HUES64 (cell line): ENCODE data around the gene CABLES2.

Experiments used
- H3K27ac ChIP-seq: 2 replicates; pipeline ENCODE4 v1.7.0; 2013; ENCODE audit warnings: low read depth, low read length, inconsistent platforms
- H3K27me3 ChIP-seq: 2 replicates; pipeline ENCODE4 v1.6.1; 2013; ENCODE audit warnings: mild to moderate bottlenecking, low read length; ENCODE audit not compliant: insufficient read depth
- H3K36me3 ChIP-seq: 2 replicates; pipeline ENCODE4 v1.6.1; 2013; ENCODE audit warnings: mild to moderate bottlenecking, low read length; ENCODE audit not compliant: insufficient read depth
- H3K4me1 ChIP-seq: 2 replicates; pipeline ENCODE4 v1.6.1; 2013; ENCODE audit warnings: mild to moderate bottlenecking, low read length, moderate library complexity; ENCODE audit not compliant: insufficient read depth
- H3K4me3 ChIP-seq: 2 replicates; pipeline ENCODE4 v1.5.1; 2013; ENCODE audit warnings: mild to moderate bottlenecking, low read length, moderate library complexity
- H3K9ac ChIP-seq: 2 replicates; pipeline ENCODE4 v1.6.1; 2013; ENCODE audit warnings: mild to moderate bottlenecking, low read depth, low read length
- H3K9me3 ChIP-seq: 2 replicates; pipeline ENCODE4 v1.6.1; 2013; ENCODE audit warnings: low read depth, low read length; ENCODE audit not compliant: insufficient read depth
- WGBS: fragments of 150-250, 120-280 bp; methylation state at CpG from one replicate; pipeline ENCODE4 v1.1.7; 2013; ENCODE audit warnings: missing lambda C conversion rate; 5-methylcytosine and 5-hydroxymethylcytosine counted together

CABLES2 gene

DNA sequence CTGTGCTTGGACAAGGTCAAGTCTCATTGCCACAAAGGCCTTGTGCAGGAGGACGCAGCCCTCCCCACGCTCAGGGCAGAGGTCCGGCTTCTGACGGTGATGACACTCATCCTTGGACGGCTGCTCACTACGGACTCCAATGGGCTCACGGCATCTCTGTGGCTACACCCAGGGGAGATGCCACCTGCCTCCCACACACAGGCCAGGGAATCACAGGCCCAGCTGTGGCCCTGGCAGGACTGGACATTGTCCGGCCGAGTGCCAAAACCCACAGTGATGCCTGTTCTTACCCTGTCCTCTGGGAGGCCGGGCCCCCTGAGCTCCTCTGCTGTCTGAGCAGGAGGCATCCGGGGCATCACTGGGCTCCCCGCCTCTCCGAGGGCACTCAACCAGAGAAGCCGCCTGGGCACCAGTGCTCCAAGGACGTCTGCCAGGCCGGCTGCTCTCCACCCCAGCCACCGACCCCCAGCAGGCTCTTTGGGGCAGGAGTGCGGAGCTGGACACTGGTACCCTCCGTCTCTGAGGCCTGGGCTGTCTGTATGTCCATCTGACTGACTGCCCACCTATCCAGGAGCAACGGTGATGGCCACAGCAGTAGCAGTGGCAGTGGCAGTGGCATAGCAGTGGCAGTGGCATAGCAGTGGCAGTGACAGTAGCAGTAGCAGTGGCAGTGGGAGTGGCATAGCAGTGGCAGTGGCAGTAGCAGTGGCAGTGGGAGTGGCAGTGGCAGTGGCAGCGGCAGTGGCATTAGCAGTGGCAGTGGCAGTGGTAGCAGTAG lies 18.4 kb upstream of the CABLES2 start:
- no peak overlapping the region for H3K4me3 ChIP-seq
- 96% methylated on average over 21 of the region's 21 CpGs for WGBS
- H3K36me3 ChIP-seq: no peaks in the 10 kb centered on the region
- no peaks in the 10 kb centered on the region for H3K9me3 ChIP-seq
- H3K4me1 ChIP-seq: peaks cover 5% of the 10 kb centered on the region
- H3K27me3 ChIP-seq: no peaks in the 10 kb centered on the region
- no peak overlapping the region for H3K27ac ChIP-seq
- H3K9ac ChIP-seq: no peak overlapping the region

GRCh38 chr20:62424249-62425107 lies 17.4 kb upstream of the CABLES2 start:
- Histone ChIP-seq H3K9me3 (no peaks in the 10 kb centered on the region), H3K27me3 (no peaks in the 10 kb centered on the region), H3K36me3 (no peaks in the 10 kb centered on the region), H3K27ac (no peak overlapping the region), H3K4me3 (no peak overlapping the region), H3K9ac (no peak overlapping the region), H3K4me1 (peaks cover 5% of the 10 kb centered on the region)
- WGBS: 84% methylated on average over 23 of the region's 23 CpGs

DNA sequence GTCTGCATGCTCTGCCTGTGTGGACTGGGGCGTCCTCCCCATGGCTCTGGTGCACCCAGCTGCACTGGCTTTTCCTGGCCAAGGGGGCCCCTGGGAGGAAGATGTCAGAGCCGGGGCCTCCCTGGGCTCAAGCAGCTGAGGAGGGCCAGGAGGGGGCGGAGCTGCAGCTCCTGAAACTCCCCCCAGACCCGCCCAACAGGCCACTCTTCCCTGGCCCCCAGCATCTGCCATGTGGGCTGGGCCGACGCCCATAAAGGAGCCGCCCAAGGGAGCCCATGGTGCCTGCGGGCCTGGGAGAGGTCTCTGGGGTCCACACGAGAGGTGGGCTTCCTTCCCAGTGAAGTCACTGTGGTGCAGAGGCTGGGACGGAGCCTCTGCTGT lies 16.2 kb upstream of the CABLES2 start:
- Histone ChIP-seq H3K9ac (no peak overlapping the region), H3K27ac (no peak overlapping the region), H3K27me3 (no peaks in the 10 kb centered on the region), H3K4me3 (no peak overlapping the region), H3K4me1 (peaks cover 5% of the 10 kb centered on the region), H3K36me3 (no peaks in the 10 kb centered on the region), H3K9me3 (no peaks in the 10 kb centered on the region)
- 81% methylated on average over 10 of the region's 10 CpGs for WGBS

- H3K4me3 ChIP-seq: no peak overlapping the region
- H3K9me3 ChIP-seq: no peaks in the 10 kb centered on the region
- peaks cover 5% of the 10 kb centered on the region for H3K4me1 ChIP-seq
- 95% methylated on average over 18 of the region's 20 CpGs for WGBS
- H3K27ac ChIP-seq: no peak overlapping the region
- H3K36me3 ChIP-seq: no peaks in the 10 kb centered on the region
- no peaks in the 10 kb centered on the region for H3K27me3 ChIP-seq
- H3K9ac ChIP-seq: no peak overlapping the region
Measured at GRCh38 chr20:62422636-62423325, 15.7 kb upstream of the CABLES2 start.

DNA sequence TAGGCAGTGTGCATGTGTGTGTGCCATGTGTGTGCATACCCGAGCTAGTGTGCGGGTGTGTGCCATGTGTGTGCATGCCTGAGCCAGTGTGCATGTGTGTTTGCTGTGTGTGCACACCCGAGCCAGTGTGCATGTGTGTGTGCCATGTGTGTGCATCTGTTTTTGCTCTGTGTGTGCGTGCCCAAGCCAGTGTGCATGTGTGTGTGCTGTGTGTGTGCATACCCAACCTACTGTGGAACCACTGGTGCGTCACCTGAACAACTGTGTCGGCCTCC lies 14.6 kb upstream of the CABLES2 start:
- 97% methylated on average over 6 of the region's 6 CpGs for WGBS
- Histone ChIP-seq H3K9me3 (no peaks in the 10 kb centered on the region), H3K4me1 (no peaks in the 10 kb centered on the region)

GRCh38 chr20:62420846-62421715 lies 14.0 kb upstream of the CABLES2 start:
- 87% methylated on average over 24 of the region's 24 CpGs for WGBS
- H3K9ac ChIP-seq: no peak overlapping the region
- no peaks in the 10 kb centered on the region for H3K27me3 ChIP-seq
- H3K4me3 ChIP-seq: no peak overlapping the region
- no peak overlapping the region for H3K27ac ChIP-seq
- no peaks in the 10 kb centered on the region for H3K9me3 ChIP-seq
- no peaks in the 10 kb centered on the region for H3K36me3 ChIP-seq
- no peaks in the 10 kb centered on the region for H3K4me1 ChIP-seq

More for the DNA sequence above, 14.6 kb upstream of the CABLES2 start:
- Histone ChIP-seq H3K36me3 (no peaks in the 10 kb centered on the region), H3K9ac (no peak overlapping the region), H3K4me3 (no peak overlapping the region), H3K27ac (no peak overlapping the region), H3K27me3 (no peaks in the 10 kb centered on the region)

DNA sequence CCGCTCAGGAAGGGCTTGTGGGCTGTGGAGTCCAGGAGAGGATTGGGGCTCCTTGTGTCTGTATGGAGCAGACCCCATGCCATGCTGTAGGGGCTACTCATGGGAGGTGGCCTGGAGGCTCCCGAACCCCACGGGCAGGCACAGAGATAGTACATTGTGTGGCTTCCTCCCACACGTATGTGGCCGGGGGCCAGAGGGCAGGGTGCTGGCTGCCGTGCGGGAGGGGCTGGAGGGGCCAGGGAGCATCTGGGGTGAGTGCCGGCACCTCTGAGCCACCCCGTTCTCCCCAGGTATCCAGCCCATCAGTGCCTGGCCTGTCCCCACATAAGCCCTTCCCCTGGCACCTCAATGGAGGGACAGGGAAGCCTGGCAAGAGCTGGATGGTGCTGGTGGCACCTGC lies 12.7 kb upstream of the CABLES2 start:
- no peak overlapping the region for H3K27ac ChIP-seq
- H3K9ac ChIP-seq: no peak overlapping the region
- H3K36me3 ChIP-seq: no peaks in the 10 kb centered on the region
- no peaks in the 10 kb centered on the region for H3K9me3 ChIP-seq
- H3K27me3 ChIP-seq: no peaks in the 10 kb centered on the region
- 94% methylated on average over 9 of the region's 9 CpGs for WGBS
- no peak overlapping the region for H3K4me3 ChIP-seq
- H3K4me1 ChIP-seq: no peaks in the 10 kb centered on the region

GRCh38 chr20:62418709-62419487 lies 11.8 kb upstream of the CABLES2 start:
- no peaks in the 10 kb centered on the region for H3K27me3 ChIP-seq
- no peaks in the 10 kb centered on the region for H3K4me1 ChIP-seq
- no peaks in the 10 kb centered on the region for H3K9me3 ChIP-seq
- no peak overlapping the region for H3K4me3 ChIP-seq
- WGBS: 91% methylated on average over 19 of the region's 19 CpGs
- no peak overlapping the region for H3K27ac ChIP-seq
- no peaks in the 10 kb centered on the region for H3K36me3 ChIP-seq
- H3K9ac ChIP-seq: no peak overlapping the region

DNA sequence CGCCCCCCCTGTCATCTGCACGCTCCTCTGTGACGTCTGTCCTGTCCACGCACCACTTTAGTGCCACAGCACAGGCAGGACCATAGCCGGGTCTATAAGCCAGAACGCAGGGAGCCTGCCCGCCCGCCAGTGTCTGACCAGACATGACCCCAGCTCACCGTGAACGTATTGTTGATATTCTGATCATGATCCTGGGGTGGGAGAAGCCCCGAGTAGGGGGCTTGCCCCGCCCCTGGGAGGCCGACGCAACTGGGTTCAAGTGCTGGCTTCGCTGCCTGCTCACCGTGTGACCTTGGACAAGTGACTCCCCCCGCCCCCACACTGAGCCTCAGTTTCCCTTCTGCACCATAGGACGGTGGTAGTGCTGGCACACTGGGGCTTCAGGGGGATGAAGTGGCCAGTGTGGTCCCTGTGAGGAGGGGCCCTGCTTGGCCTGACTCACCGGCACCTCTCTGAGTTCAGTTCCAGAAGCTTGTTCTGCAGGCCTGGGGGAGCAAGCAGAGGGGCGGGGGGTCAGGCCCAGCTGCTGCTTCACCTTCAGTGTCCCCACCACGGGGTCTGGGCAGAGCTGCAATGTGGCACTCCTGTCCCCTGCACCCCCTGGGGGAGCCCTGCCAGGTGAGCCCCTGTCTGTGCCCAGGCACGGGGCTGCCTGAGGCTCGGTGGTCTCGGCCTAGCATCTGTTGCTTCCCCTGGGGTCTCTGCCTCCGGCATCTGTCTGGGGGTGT lies 11.1 kb upstream of the CABLES2 start:
- Histone ChIP-seq H3K4me1 (no peaks in the 10 kb centered on the region), H3K36me3 (no peaks in the 10 kb centered on the region), H3K9me3 (no peaks in the 10 kb centered on the region), H3K27ac (no peak overlapping the region), H3K27me3 (no peaks in the 10 kb centered on the region), H3K4me3 (no peak overlapping the region), H3K9ac (no peak overlapping the region)
- WGBS: 92% methylated on average over 25 of the region's 25 CpGs
